Measurements from ENCODE around the gene AFAP1L2. TPM values are rescaled to one million over a fixed set of nuclear protein-coding genes. Genes with fewer than 3 reads are reported as not detected.

The AFAP1L2 gene
- total RNA-seq, 1 donor from 2014 or later: 29.5 TPM

DNA sequence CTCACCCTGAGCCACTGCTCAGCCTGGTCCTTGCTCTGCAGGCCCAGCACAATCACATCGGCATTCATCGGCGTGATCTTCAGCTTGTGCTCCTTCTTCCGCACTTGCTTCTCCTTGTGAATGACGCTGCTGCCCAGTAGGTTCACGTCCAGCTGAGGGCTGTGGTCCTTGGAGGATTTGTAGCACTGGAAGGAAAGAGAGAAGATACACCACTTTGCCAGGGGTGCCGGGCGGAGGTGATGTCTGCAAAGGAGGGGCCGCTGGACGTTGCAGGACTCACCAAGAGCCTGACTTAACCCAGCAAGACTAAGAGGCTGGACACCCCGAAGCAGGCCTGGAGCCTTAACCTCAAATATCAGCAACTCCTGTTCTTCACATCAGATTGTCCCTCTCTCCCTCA is 90.4 kb downstream of the AFAP1L2 start:
- Histone ChIP-seq H3K4me1 (no peaks in the 10 kb centered on the region), H3K4me3 (no peak overlapping the region), H3K36me3 (peaks cover 0 to 16% of the 10 kb centered on the region in 2 donors), H3K9me3 (no peaks in the 10 kb centered on the region), H3K27me3 (no peaks in the 10 kb centered on the region), H3K27ac (no peak overlapping the region)
- DNase-seq (ENCODE audit: extremely low spot score in 2 of 2): no peak
- no peak for TF ChIP-seq POLR2A (IDR thresholded peaks at IDR 0.05)
- TF ChIP-seq CTCF (IDR thresholded peaks at IDR 0.05): no peak
- TF ChIP-seq POLR2AphosphoS5 (IDR thresholded peaks at IDR 0.05; ENCODE audit: insufficient read depth in 1 of 2, low read depth in 1 of 2): no peak
- intact Hi-C loops (cut with DNase I): no loop called here

DNA sequence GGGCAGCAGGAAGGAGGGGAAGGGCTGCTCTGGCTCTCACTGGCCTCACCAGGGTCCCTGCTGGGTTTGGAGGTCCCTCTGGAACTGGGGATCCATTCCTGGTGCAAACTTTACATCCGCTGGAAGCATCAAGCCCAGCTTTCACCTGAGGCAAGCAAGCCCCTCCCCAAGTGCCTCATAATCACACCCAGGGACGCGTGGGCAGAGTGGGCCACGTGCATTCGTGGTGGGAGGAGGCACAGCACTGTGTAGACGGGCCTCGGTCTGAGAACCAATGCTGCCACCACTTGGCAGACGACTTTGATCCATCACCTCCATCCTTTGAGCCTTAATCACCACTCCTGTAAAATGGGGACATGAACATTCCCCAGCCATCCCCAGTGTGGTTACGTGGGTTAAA is 91.2 kb downstream of the AFAP1L2 start:
- Histone ChIP-seq H3K27me3 (no peaks in the 10 kb centered on the region), H3K4me3 (no peak overlapping the region), H3K9me3 (no peaks in the 10 kb centered on the region), H3K4me1 (no peaks in the 10 kb centered on the region), H3K27ac (no peak overlapping the region), H3K36me3 (peaks cover 0 to 20% of the 10 kb centered on the region in 2 donors)
- no peak for DNase-seq (ENCODE audit: extremely low spot score in 2 of 2)
- no peak for TF ChIP-seq POLR2A (IDR thresholded peaks at IDR 0.05)
- TF ChIP-seq POLR2AphosphoS5 (IDR thresholded peaks at IDR 0.05; ENCODE audit: insufficient read depth in 1 of 2, low read depth in 1 of 2): no peak
- no peak for TF ChIP-seq CTCF (IDR thresholded peaks at IDR 0.05)
- intact Hi-C loops (cut with DNase I): no loop called here

GRCh38 chr10:114311496-114312209 is 92.6 kb downstream of the AFAP1L2 start:
- Histone ChIP-seq H3K4me1 (no peaks in the 10 kb centered on the region), H3K27me3 (no peaks in the 10 kb centered on the region), H3K36me3 (peaks cover 0 to 20% of the 10 kb centered on the region in 2 donors), H3K9me3 (no peaks in the 10 kb centered on the region), H3K4me3 (no peak overlapping the region), H3K27ac (no peak overlapping the region)
- intact Hi-C loops (cut with DNase I): no loop called here
- no peak for DNase-seq (ENCODE audit: extremely low spot score in 2 of 2)
- no peak for TF ChIP-seq POLR2AphosphoS5 (IDR thresholded peaks at IDR 0.05; ENCODE audit: insufficient read depth in 1 of 2, low read depth in 1 of 2)
- TF ChIP-seq POLR2A (IDR thresholded peaks at IDR 0.05): no peak
- TF ChIP-seq CTCF (IDR thresholded peaks at IDR 0.05): no peak

- no peak for DNase-seq (ENCODE audit: extremely low spot score in 2 of 2)
- intact Hi-C loops (cut with DNase I): no loop called here
- Histone ChIP-seq H3K27ac (no peak overlapping the region), H3K9me3 (no peaks in the 10 kb centered on the region), H3K36me3 (peaks cover 0 to 20% of the 10 kb centered on the region in 2 donors), H3K27me3 (no peaks in the 10 kb centered on the region), H3K4me3 (no peak overlapping the region), H3K4me1 (no peaks in the 10 kb centered on the region)
- TF ChIP-seq POLR2A (IDR thresholded peaks at IDR 0.05) (no peak), POLR2AphosphoS5 (IDR thresholded peaks at IDR 0.05; ENCODE audit: insufficient read depth in 1 of 2, low read depth in 1 of 2) (no peak), CTCF (IDR thresholded peaks at IDR 0.05) (no peak)
Measured at GRCh38 chr10:114311023-114311422, 93.3 kb downstream of the AFAP1L2 start.

DNA sequence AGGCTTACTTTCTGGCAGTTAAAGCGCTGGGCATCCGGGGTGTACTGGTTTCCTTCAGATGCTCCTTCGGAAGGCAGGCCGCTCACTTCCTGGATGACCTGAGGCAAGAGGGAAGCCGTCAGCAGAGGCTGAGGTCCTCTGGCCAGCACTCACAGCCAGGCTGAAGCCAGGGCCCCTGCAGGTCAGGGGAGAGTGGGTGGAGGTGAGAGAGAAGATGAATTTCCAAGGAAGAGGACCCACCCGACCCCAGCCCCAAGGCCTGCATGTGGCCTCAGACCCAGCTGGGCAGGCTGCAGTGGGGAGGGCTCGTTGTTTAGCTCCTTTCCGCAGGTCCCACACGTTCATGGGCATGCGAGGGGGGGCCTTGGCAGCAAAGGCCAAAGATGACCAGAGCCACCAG is 94.0 kb downstream of the AFAP1L2 start:
- Histone ChIP-seq H3K4me1 (no peaks in the 10 kb centered on the region), H3K9me3 (no peaks in the 10 kb centered on the region), H3K27ac (no peak overlapping the region), H3K4me3 (no peak overlapping the region), H3K27me3 (no peaks in the 10 kb centered on the region), H3K36me3 (peaks cover 0 to 15% of the 10 kb centered on the region in 2 donors)
- no peak for DNase-seq (ENCODE audit: extremely low spot score in 2 of 2)
- intact Hi-C loops (cut with DNase I): no loop called here
- no peak for TF ChIP-seq POLR2AphosphoS5 (IDR thresholded peaks at IDR 0.05; ENCODE audit: insufficient read depth in 1 of 2, low read depth in 1 of 2)
- TF ChIP-seq CTCF (IDR thresholded peaks at IDR 0.05): no peak
- no peak for TF ChIP-seq POLR2A (IDR thresholded peaks at IDR 0.05)

Data from vagina (tissue), 2 donors.